Activated CD4-positive, alpha-beta T cell treated with anti-CD3 and anti-CD28 coated beads, Interleukin-2, amount 50 U/mL, for 4 hours (primary cell): ENCODE data around the gene MOGAT3.

ENCODE experiments used
- DNase-seq, 2 experiments: peaks; one replicate each; pipeline ENCODE4 v3.0.0-alpha.2; 2020

The MOGAT3 gene

GRCh38 chr7:101232141-101232850 lies 31.5 kb upstream of the MOGAT3 start:
- DNase-seq: no peak

- no peak for DNase-seq
Measured at GRCh38 chr7:101231644-101232043, 30.8 kb upstream of the MOGAT3 start.

DNA sequence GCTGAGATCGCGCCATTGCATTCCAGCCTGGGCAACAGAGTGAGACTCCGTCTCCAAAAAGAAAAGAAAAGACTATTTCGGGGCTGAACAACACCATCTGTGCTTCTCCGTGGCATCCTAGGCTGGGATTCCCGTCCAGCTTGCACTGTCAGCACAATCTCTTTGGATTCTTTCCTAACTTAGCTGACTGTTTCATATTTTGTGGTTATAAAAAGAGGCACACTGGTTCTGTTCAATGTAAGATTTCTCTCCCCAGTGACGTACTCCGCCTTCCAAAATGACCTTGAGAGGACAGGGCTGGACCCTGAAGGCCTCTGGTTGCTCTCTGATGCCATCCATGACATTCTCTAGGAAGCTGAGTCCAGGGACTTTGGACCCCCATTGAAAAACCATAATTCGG lies 25.9 kb upstream of the MOGAT3 start:
- no peak for DNase-seq

- no peak for DNase-seq
Measured at GRCh38 chr7:101225650-101226049, 24.8 kb upstream of the MOGAT3 start.

DNA sequence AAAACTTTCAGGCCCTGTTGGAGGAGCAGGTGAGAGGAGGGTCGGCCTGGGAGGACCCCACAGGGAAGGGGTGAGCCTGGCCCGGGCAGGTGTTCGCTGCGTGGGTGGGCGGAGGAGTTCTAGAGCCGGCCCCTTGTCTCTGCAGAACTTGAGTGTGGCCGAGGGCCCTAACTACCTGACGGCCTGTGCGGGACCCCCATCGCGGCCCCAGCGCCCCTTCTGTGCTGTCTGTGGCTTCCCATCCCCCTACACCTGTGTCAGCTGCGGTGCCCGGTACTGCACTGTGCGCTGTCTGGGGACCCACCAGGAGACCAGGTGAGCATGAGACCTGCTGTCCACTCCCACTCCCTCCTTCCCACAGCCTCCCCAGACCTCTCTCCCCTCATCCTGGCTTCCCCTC lies 22.7 kb upstream of the MOGAT3 start:
- DNase-seq: no peak

DNA sequence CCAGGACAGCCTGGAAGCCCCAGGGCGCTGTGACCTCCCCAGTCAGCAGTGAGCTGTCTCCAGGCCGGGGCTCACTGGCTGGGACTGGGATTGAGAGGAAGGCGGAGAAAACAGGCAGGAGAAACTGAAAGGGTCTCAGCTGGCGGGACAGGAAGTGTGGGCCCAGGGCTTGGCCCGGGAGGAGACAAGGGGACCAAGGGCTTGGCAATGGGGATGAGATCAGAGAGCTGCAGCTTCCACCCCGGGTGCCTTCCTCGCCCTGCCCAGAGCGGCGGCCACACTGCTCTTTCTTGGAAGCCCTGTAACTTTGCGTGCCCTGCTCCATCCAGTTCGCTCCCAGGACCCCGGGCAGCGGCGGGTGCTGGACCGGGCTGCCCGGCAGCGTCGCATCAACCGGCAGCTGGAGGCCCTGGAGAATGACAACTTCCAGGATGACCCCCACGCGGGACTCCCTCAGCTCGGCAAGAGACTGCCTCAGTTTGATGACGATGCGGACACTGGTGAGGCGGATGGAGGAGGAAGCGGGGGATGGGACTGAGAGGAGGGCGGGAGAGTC lies 21.5 kb upstream of the MOGAT3 start:
- no peak for DNase-seq

GRCh38 chr7:101220295-101220694 lies 19.5 kb upstream of the MOGAT3 start:
- DNase-seq: no peak

- no peak for DNase-seq
Measured at GRCh38 chr7:101218236-101219125, 17.6 kb upstream of the MOGAT3 start.

- peak; percentile 94 to 95 for DNase-seq
Measured at GRCh38 chr7:101217388-101218235, 16.8 kb upstream of the MOGAT3 start, which contains the start of the genes PLOD3 and ZNHIT1. Gene PLOD3, minus strand, starts transcription at chr7:101217581. Its CDS starts 307 bp downstream, at chr7:101217274. Gene ZNHIT1, plus strand, starts transcription at chr7:101218165. Its CDS starts 31 bp downstream, at chr7:101218196.

- no peak for DNase-seq
Measured at GRCh38 chr7:101216860-101217387, 16.1 kb upstream of the MOGAT3 start.

DNA sequence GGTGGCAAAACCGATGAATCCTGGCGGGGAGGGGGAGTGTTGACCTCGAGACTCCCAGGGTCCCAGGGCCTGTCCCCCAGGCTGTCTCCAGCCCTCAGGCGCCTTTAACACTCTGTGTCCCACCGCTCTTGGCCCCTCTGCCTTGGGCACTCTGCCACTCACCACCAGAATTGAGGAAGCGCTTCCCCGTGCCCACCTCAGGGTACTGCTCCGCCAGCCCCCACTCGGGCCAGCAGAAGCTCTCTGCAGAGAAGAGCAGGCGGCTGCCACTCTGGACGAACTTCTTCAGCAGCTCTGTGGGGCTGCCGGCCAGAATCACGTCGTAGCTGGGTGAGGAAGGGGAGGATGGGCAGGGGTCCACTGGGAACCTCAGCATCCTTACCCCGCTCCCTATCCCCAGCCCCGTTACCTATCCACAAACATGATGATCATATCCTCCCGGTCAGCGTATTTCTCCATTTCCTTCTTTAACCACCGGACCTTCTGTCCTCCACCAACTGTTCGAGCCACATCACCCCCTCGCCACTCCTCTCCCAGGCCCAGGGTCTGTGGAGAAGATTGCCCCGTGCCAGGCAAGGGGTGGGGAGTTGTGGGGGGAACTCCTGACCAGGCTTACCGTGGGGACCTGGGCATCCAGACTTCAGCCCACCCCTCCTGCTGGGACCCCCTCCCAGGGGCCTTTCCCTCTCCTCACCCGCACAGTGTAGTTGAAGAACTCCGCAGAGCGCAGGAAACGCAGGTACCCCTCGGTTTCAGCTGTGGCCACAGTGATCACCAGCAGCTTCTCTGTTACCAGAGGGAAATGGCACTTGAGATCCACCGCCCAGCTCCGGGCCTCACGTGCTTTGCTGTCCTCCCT lies 15.4 kb upstream of the MOGAT3 start:
- DNase-seq: no peak

DNA sequence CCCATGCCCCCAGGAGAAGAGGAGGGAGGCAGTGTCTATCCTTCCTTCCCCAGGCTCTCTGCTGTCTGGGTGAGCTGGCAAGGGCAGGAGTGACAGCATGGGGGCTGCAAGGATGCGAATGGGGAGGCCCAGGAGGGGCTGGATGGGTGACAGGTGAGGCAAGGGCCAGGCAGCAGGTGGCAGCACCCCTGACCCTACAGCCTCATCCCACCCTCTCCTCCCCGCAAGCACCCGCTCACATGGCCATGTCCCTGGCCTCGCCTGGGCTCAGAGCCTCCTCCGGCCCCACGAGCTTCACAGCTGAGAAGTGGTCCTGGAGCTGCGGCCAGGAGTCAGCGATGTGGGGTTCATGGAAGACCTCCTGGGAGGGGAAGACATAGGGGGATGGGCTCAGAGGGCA lies 11.2 kb upstream of the MOGAT3 start:
- DNase-seq: no peak

- no peak for DNase-seq
Measured at GRCh38 chr7:101211501-101211900, 10.7 kb upstream of the MOGAT3 start.

DNA sequence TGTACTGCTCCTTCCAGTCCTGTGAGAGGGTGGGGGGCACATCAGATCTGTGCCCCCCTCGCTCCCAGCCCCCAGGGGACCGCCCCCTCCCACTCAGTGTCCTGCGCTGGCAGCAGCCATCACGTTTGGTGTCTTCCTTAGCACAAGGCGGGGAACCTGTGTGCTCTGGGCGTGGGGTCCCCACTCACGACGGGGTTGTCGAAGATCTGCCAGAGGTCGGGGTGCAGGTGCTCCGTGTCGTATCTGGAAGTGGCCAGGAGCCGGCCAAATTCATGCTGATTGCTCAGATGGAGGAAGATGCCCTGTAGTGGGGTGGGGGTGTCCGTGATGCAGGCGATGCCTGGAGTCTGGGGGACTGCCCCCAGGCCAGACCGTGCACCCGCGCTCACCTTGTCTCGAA lies 9.3 kb upstream of the MOGAT3 start:
- no peak for DNase-seq

GRCh38 chr7:101208794-101209193 lies 8.0 kb upstream of the MOGAT3 start:
- no peak for DNase-seq

- no peak for DNase-seq
Measured at GRCh38 chr7:101207459-101207858, 6.6 kb upstream of the MOGAT3 start.

GRCh38 chr7:101206665-101207042 lies 5.8 kb upstream of the MOGAT3 start:
- DNase-seq: no peak

GRCh38 chr7:101205901-101206664 lies 5.2 kb upstream of the MOGAT3 start:
- no peak for DNase-seq

GRCh38 chr7:101203740-101204738 lies 3.2 kb upstream of the MOGAT3 start:
- peak; percentile 29 to 34 for DNase-seq

GRCh38 chr7:101202603-101202918 lies 1.7 kb upstream of the MOGAT3 start:
- no peak for DNase-seq
